Nephron (organoid): ENCODE results near the gene ULBP2.
A peak's percentile ranks its signal among the peaks of the same experiment; 100 is the strongest.

Experiments used
- H3K27ac Mint-ChIP-seq, 3 experiments: 2 replicates each; pipeline ENCODE4 v1.8.0; 2020; ENCODE audit warnings: mixed read lengths in 3 of 3, mild to moderate bottlenecking in 2 of 3, moderate library complexity in 1 of 3
- H3K27me3 Mint-ChIP-seq: 2 replicates; pipeline ENCODE4 v1.8.0; 2021; ENCODE audit warnings: low read depth, mild to moderate bottlenecking, moderate library complexity, mixed read lengths
- H3K36me3 Mint-ChIP-seq: 2 replicates; pipeline ENCODE4 v1.8.0; 2020; ENCODE audit warnings: low read depth, mixed read lengths
- H3K4me1 Mint-ChIP-seq: 2 replicates; pipeline ENCODE4 v1.8.0; 2020; ENCODE audit warnings: mixed read lengths
- H3K4me3 Mint-ChIP-seq, 3 experiments: 2 replicates each; pipeline ENCODE4 v1.8.0; 2020; ENCODE audit warnings: mild to moderate bottlenecking in 3 of 3, mixed read lengths in 3 of 3, moderate library complexity in 2 of 3
- H3K9me3 Mint-ChIP-seq: 2 replicates; pipeline ENCODE4 v1.8.0; 2020; ENCODE audit warnings: mixed read lengths
- CTCF ChIP-seq, 3 experiments: fragments of 200-600 bp; sonication (generic); IDR thresholded peaks; one replicate each; pipeline ENCODE4 v1.5.0; 2021; ENCODE audit warnings: antibody characterized with exemption in 3 of 3; ENCODE audit not compliant: unreplicated experiment in 3 of 3

The ULBP2 gene

DNA sequence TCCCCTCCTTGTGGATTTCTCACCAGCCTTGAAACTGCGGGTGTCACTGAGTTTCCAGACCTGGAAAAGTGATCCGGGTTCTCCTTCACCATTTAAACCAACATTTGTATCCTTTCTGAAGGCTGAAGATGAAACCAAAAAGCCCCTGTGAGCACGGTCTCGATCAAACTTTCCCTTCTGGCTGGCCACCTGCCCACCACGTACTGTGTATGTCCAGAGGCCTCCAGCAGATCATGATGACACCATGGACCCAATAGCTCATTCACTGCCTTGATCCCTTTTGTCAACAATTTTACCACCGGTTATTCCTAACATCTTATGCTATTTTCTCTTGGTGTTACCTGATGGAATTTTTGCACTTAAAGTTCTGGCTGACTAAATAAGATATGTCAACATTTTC, 37.5 kb downstream of the ULBP2 start:
- Mint-ChIP-seq H3K27ac (no peak overlapping the region), H3K36me3 (no peaks in the 10 kb centered on the region), H3K9me3 (peaks cover 5% of the 10 kb centered on the region), H3K4me3 (no peak overlapping the region), H3K27me3 (peaks cover 100% of the 10 kb centered on the region), H3K4me1 (no peaks in the 10 kb centered on the region)
- no peak for TF ChIP-seq CTCF (IDR thresholded peaks at IDR 0.05; ENCODE audit: unreplicated experiment in 3 of 3)

- H3K9me3 Mint-ChIP-seq: peaks cover 15% of the 10 kb centered on the region
- H3K4me1 Mint-ChIP-seq: no peaks in the 10 kb centered on the region
- no peak overlapping the region for H3K27ac Mint-ChIP-seq
- H3K27me3 Mint-ChIP-seq: peaks cover 100% of the 10 kb centered on the region
- TF ChIP-seq CTCF (IDR thresholded peaks at IDR 0.05; ENCODE audit: unreplicated experiment in 3 of 3): no peak
- no peaks in the 10 kb centered on the region for H3K36me3 Mint-ChIP-seq
- H3K4me3 Mint-ChIP-seq: no peak overlapping the region
Measured at GRCh38 chr6:149983145-149983544, 41.3 kb downstream of the ULBP2 start.

DNA sequence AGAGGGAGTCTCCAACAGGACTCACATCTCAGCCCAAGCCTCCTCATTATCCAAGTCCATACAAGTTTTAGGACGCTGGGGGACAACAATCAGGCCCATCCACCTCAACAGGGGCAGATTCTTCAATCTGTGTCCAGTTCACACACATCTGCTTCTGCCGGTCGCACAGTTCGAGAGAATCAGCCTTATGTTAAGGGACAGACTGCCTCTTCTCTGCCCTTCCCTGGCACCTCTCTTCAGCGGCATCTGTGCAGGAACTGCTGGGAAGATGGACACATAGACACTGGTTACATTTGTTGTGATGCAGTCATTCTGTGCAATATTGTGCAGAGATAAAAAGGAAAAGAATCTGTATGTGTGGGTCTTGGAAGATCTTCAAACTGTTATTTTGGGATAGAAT, 43.0 kb downstream of the ULBP2 start:
- peaks cover 2% of the 10 kb centered on the region for H3K4me1 Mint-ChIP-seq
- peaks cover 25% of the 10 kb centered on the region for H3K9me3 Mint-ChIP-seq
- peaks cover 100% of the 10 kb centered on the region for H3K27me3 Mint-ChIP-seq
- TF ChIP-seq CTCF (IDR thresholded peaks at IDR 0.05; ENCODE audit: unreplicated experiment in 3 of 3): no peak
- H3K27ac Mint-ChIP-seq: no peak overlapping the region
- no peak overlapping the region for H3K4me3 Mint-ChIP-seq
- H3K36me3 Mint-ChIP-seq: no peaks in the 10 kb centered on the region

- TF ChIP-seq CTCF (IDR thresholded peaks at IDR 0.05; ENCODE audit: unreplicated experiment in 3 of 3): no peak
- H3K4me1 Mint-ChIP-seq: peaks cover 9% of the 10 kb centered on the region
- H3K36me3 Mint-ChIP-seq: no peaks in the 10 kb centered on the region
- no peak overlapping the region for H3K27ac Mint-ChIP-seq
- no peak overlapping the region for H3K4me3 Mint-ChIP-seq
- H3K27me3 Mint-ChIP-seq: peaks cover 100% of the 10 kb centered on the region
- H3K9me3 Mint-ChIP-seq: peaks cover 31% of the 10 kb centered on the region
Measured at GRCh38 chr6:149985481-149985937, 43.7 kb downstream of the ULBP2 start.

DNA sequence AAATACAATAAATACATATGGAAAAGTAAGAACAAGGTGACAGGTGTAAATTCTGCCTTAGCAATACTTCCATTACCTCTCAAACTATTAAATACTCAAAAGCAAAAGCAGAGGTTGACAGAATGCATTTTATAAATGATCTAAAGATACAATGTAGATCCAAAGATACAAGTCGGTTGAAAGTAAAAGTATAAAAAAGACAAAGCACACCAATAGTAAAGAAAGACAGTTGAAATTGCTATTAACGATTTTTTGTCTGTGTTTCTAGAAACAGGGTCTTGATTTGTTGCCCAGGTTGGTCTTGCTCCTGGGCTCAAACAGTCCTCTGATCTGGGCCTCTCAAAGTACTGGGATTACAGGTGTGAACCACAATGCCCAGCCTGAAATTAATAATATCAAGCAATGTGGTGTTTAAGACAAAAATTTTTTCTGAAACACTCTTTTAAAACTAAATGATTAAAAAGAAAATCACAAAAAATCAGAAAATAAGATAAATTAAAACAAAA, 45.8 kb downstream of the ULBP2 start:
- H3K36me3 Mint-ChIP-seq: no peaks in the 10 kb centered on the region
- peaks cover 34% of the 10 kb centered on the region for H3K9me3 Mint-ChIP-seq
- no peak for TF ChIP-seq CTCF (IDR thresholded peaks at IDR 0.05; ENCODE audit: unreplicated experiment in 3 of 3)
- H3K27ac Mint-ChIP-seq: no peak overlapping the region
- H3K4me1 Mint-ChIP-seq: peaks cover 11% of the 10 kb centered on the region
- peaks cover 100% of the 10 kb centered on the region for H3K27me3 Mint-ChIP-seq
- no peak overlapping the region for H3K4me3 Mint-ChIP-seq

DNA sequence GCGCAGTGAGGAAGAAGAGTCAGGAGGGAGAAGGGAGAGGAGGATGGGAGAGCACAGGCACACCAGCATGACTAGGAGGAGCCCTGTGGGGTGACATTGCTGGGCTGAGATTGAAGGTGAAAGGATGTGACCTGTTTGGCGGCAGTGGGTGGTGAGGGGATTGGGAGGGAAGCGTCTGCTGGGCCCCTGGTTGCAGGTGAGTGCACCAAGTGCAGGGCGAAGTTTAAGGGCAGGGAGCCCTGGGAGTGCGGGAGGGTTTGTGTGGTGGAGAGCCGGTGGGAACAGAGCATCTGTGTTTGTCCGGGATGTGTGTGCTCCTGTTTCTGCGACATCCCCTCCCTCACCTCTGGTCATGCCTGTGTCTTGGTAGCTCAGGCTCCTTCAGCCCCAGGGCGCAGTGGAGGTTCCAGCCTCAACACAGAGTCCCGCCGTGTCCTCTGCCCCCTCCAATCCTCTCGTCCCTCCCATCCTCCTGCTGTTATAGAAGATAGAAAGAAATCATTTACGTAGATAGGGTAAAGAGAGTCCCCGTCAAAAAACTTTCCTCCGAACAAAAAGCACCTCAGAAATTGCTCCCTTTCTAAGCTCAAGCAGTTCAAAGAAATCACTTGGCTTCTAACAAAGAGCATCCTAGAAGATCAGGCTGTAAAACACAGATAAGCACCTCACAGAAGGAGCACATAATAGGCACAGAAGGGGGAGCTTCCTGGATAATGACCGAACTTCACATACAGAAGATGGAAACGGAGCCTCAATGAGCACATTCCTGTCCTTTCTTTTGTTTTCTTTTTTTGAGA, 46.9 kb downstream of the ULBP2 start:
- Mint-ChIP-seq H3K27me3 (peaks cover 100% of the 10 kb centered on the region), H3K4me3 (peak overlapping the region in 2 of 3 experiments; percentile 21 to 57), H3K4me1 (peaks cover 11% of the 10 kb centered on the region), H3K9me3 (peaks cover 39% of the 10 kb centered on the region), H3K36me3 (no peaks in the 10 kb centered on the region), H3K27ac (no peak overlapping the region)
- TF ChIP-seq CTCF (IDR thresholded peaks at IDR 0.05; ENCODE audit: unreplicated experiment in 3 of 3): no peak
